Epidermal melanocyte (primary cell): ENCODE results near the gene NDUFS6.
"Not testable (repeated sequence)": the region's sequence is repeated elsewhere in the genome, so short reads cannot be mapped to it uniquely, and the experiment has no call there.

Source experiments
- DNase-seq: peaks from one replicate; pipeline ENCODE4 v3.0.0; 2011; ENCODE audit warnings: low spot score; ENCODE audit not compliant: insufficient read length

The NDUFS6 gene

DNA sequence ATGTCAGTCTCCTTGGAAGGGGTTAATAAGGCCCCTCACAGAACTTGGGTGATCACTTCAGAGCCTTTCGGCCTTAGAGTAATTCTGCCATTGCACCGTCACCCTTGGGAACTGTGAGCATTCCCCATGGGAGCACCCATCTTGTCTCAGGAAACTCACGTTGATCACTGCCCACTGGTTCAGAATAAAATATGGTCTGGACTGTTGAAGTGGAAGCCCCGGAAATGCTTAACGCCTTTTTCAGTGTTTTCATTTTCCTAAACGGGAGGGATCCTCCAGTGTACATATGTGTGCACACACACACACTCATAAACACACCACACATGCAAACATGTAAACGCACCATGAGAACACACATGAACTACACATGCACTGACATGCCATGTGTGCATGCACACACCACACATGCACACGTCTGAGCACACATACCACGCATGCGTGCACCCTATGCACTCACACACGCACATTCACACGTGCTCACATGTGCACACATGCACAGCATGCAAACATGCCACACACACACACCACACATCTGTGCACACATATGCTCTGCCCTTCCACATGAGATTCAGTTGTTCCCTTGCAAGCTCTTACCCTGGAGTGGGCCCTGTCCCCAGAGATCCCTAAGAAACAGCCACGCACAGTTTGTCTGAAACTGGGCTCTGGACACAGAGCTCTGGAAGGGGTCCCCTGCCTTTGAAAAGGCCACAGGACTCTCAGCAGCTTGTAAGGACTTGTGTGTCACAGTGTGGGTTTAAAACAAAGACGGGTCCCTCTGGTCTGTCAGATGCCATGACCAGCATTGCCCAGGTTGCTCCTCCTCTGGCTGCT is 18.6 kb upstream of the NDUFS6 start:
- no peak for DNase-seq

DNA sequence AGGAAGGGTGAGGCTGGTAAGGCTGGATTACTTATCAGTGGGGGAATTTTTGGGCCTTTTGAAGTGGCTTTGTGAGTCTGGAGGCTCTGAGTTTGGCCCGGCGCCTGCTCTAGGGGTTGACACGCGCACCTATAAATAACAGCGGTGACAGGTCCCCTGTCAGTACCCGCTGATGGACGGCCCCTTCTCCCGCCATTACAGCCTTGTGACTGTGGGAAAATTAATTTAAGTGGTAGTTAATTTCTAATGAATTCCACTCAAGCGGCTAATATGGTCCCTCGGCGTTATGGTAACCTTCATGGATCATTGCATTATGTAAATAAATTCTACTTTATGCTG is 18.0 kb upstream of the NDUFS6 start:
- no peak for DNase-seq

- DNase-seq = no peak
These were observed 16.8 kb upstream of the NDUFS6 start for GRCh38 chr5:1784197-1785050.

DNA sequence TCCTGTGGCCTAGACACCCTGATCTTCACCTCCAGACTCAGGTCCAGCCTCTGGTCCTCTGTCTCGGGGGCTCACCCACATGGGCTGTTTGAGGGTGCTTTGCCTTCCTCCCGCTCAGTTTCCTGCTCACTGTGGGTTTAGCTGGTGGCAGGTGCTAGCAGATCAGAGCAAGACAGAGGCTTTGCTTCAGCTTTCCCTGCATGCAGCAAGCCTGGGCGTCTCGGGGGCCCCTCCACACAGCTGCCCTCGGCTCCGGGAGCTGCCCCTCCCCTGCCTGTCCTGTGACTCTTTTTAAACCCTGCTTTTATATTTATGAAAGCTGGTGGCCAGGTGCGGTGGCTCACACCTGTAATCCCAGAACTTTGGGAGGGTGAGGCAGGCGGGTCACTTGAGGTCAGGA is 16.1 kb upstream of the NDUFS6 start:
- no peak for DNase-seq

DNA sequence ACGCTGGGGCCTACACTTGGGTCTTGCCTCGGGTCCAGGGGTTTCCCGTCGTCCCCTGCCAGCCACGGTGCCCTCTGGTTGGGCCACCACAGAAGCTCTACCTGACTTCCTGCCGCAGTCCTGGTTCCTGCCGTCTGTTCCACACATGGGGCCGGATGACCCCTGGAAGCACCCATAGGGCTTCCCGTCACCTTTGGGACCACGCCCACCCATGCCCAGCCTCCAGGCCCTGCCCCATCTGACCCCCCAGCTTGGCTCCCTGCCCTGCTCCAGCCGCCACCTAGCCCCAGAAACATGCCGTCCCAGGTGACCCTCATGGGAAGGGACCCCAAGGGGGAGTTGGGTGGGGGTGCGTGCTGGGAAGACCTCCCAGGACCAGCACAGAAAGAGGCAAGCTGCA is 15.2 kb upstream of the NDUFS6 start:
- DNase-seq = no peak

GRCh38 chr5:1786621-1787471 is 14.4 kb upstream of the NDUFS6 start:
- DNase-seq = no peak

DNA sequence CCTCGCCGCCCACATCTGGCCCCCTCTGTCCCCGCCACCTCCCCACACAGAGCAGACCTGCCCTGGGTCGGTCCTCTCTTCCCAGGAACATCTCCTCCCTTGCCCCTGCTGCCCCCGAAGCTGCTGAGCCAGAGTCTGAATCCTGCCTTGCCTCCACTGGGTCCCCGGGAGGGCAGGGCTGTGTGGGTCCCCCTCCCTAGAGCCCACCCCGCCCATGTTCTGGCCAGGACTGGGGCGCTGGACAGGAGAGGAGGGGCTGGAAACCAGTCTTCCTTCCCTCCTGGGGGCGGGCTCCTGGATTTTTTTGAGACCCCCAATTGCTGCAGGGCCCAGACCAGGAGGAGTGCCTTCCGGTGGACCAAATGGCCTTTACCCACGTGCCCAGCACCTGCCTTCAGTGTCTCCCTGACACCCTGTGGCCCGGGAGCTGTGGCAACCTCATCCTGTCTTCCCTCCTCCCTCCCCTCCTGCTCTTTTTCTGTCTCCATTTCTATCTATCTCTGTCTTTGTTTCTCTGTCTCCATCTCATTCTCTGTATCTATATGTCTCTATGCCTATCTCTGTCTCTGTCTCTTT is 13.6 kb upstream of the NDUFS6 start:
- DNase-seq = no peak

- no peak for DNase-seq
These were observed 13.0 kb upstream of the NDUFS6 start for GRCh38 chr5:1788200-1788599.

DNA sequence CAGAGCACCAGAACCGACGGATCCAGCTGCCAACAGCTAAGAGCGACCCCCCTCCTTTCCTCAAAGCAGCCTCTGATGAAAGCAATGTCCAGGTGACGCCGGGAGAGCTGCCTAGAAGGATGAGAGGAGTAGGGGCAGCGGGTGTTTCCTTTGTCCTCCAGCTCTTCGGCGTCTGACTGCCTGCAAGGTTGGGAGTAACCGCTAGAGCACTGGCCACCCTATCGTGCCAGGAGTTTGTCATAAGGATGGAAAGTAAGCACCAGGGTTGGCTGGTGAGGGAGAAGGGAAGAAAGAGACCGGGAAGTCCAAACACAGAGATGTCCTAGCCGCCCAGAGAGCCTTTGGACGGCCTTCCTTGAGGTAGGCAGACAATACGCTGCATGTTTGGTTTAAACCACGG is 12.4 kb upstream of the NDUFS6 start:
- no peak for DNase-seq

DNA sequence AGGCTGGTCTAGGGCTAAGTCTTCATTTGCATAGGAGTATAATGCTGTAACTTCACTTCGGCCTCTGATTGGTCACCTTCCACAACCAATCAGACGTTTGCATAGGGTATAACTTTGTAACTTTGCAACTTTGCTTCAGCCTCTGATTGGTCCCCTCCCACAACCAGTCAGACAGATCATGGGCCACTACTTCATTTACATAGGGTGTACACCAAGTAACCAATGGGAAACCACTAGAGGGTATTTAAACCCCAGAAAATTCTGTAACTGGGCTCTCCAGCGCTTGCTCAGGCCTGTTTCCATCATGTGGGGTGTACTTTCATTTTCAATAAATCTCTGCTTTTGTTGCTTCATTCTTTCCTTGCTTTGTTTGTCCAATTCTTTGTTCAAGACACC is 11.8 kb upstream of the NDUFS6 start:
- not testable (repeated sequence) for DNase-seq

DNA sequence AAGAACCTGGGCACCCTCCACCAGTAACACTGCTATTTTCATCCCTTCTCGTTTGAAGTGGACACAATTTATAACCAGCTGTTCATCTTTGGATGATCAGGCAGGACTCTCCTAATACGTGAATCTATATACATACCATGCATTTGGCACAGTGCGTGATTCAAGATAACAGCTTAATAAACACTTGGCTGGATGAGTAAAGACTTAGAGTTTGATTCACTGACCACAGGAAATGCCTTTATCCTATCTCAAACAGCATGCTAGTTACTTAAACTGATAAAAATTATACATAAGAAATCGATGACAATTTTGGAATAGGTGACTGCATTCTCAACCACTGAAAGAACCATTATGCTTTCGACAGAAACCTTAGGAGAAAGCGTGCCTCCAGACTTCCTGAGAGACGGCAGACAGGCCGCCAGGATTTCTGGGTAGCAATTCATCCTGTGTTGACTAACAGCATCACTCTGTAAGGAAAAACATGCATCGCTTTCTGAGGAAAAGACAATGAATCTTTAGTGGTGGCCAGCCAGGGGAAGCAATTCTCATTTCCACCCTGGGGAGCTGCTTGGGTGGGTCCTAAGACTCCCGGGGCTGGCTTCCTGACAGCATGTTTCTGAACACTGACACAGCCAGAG is 11.3 kb upstream of the NDUFS6 start:
- no peak for DNase-seq

DNA sequence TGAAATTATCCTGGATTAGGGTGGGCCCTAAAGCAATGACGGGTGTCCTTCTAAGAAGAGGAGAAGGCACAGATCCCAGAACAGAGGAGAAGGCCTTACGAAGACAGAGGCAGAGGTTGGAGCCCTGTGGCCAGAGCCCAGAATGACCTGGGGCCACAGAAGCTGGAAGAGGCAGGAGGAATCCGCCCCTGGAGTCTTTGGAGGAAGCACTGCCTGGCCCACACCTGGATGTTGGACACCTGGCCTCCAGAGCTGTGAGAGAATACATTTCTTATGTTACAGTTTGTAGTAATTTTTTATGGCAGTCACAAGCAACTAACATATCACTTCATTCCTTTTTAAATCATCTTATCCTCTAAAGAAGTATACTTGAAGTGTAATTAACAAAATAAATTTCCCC is 10.0 kb upstream of the NDUFS6 start:
- no peak for DNase-seq

DNA sequence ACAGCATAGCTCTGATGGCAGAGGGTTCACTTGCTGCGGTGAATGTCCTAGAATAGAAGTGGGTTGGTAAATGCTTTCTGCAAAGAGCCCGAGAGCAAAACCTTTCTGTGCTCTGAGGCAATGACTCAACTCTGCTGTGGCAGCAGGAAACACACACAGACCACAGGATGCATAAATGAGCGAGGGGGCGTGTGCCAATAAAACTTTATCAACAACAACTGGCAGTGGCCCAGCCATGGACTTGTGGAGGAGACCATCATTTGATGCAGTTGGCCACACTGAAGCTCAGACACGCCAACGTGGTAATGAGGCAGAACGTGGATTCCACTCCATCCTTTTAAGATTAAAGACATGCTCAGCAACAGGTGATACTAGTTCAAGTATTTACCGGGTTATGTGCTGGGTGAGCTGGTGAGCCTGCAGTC is 8.4 kb upstream of the NDUFS6 start:
- DNase-seq = no peak

GRCh38 chr5:1793301-1793740 is 7.9 kb upstream of the NDUFS6 start:
- DNase-seq = no peak

GRCh38 chr5:1793966-1794900 is 7.0 kb upstream of the NDUFS6 start:
- DNase-seq = no peak

- no peak for DNase-seq
These were observed 6.3 kb upstream of the NDUFS6 start for GRCh38 chr5:1794901-1795290.

DNA sequence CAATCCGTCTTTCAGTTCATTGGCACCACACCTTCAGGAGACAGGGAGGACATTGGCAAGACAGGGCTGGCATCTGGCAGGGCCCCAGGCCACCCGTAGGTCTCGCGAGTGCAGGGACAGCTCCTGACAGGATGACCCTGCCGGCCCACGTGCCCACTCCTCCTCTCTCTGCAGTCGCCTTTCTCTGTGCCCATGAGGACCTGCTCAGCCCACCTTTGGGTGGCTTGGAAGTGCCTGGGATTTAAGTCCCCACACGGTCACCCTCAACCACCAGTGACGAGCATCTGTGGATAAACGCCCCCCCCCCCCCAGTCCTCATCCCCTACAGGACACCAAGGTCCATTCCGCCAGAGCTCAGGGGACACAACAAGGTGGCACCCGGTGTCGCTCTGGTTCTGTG is 5.7 kb upstream of the NDUFS6 start:
- no peak for DNase-seq

GRCh38 chr5:1795931-1796330 is 5.3 kb upstream of the NDUFS6 start:
- DNase-seq = no peak

- DNase-seq = no peak
These were observed 4.7 kb upstream of the NDUFS6 start for GRCh38 chr5:1796371-1797102.
